B cell (primary cell): ENCODE measurements around the gene N4BP2. TPM values are rescaled to one million over a fixed set of nuclear protein-coding genes. Genes with fewer than 3 reads are reported as not detected.

ENCODE experiments used
- ATAC-seq: fragments of 200-7000 bp; cut with Tn5 transposase; one replicate; pipeline ENCODE4 v1.10.0; 2021; ENCODE audit warnings: low read depth, mild to moderate bottlenecking, moderate number of reproducible peaks, moderate library complexity
- CTCF ChIA-PET: fragments of 350-600 bp; sonication (Branson Sonifier 250); formaldehyde crosslinking; loops from one replicate; lab custom pipeline; 2021; ENCODE audit warnings: antibody characterized with exemption, inconsistent platforms; lab: Charles Lee
- POLR2A ChIA-PET: fragments of 350-600 bp; sonication (Branson Sonifier 250); formaldehyde crosslinking; loops from one replicate; lab custom pipeline; 2021; ENCODE audit warnings: antibody characterized with exemption; lab: Charles Lee
- DNase-seq: peaks from one replicate; pipeline ENCODE4 v3.0.0; 2013
- H2AFZ ChIP-seq: 2 replicates; pipeline ENCODE4 v1.6.1; 2012; ENCODE audit warnings: mild to moderate bottlenecking, low read depth, low read length; ENCODE audit not compliant: insufficient read depth, poor library complexity, severe bottlenecking
- H3K27ac ChIP-seq, 2 donors: 1 replicate in 1 of 2; 2 replicates in 1 of 2; pipeline ENCODE4 v1.5.1; 2012 to 2013; ENCODE audit warnings: low read length in 2 of 2, mild to moderate bottlenecking in 2 of 2, moderate library complexity in 1 of 2
- H3K27me3 ChIP-seq, 4 experiments: fragments of 200-600 bp in 1 of 4; sonication (generic) in 1 of 4; replicated peaks in 1 of 4; 1 replicate in 2 of 4; 2 replicates in 2 of 4; pipeline versions ENCODE4 v1.6.1 to v1.7.0; 2013 to 2016; ENCODE audit warnings: low read length in 3 of 4, mild to moderate bottlenecking in 2 of 4, mixed read lengths in 1 of 4, moderate library complexity in 1 of 4; ENCODE audit not compliant: insufficient read depth in 4 of 4, control insufficient read depth in 3 of 4; ENCODE audit errors: control extremely low read depth in 1 of 4
- H3K36me3 ChIP-seq, 2 experiments: replicated peaks in 1 of 2; 1 replicate in 1 of 2; 2 replicates in 1 of 2; pipeline versions ENCODE4 v1.6.1 to v1.7.1; 2013; ENCODE audit warnings: low read length in 1 of 2; ENCODE audit not compliant: insufficient read depth in 2 of 2, control insufficient read depth in 1 of 2; ENCODE audit errors: control extremely low read depth in 1 of 2, extremely low read depth in 1 of 2
- H3K4me1 ChIP-seq, 2 donors: fragments of 200-600 bp in 1 of 2; sonication (generic) in 1 of 2; 1 replicate in 1 of 2; 2 replicates in 1 of 2; pipeline versions ENCODE4 v1.5.1 to v1.6.1; 2013 to 2017; ENCODE audit warnings: low read length in 2 of 2; ENCODE audit not compliant: control insufficient read depth in 2 of 2, insufficient read depth in 2 of 2
- H3K4me2 ChIP-seq: replicated peaks from 2 replicates; pipeline ENCODE3; 2012; ENCODE audit warnings: mild to moderate bottlenecking, low read depth, low read length; ENCODE audit not compliant: poor library complexity, severe bottlenecking
- H3K4me3 ChIP-seq, 5 experiments: fragments of 200-600 bp in 1 of 5; sonication (generic) in 1 of 5; 1 replicate in 3 of 5; 2 replicates in 2 of 5; pipeline versions ENCODE4 v1.5.1 to v1.7.0; 2011 to 2016; ENCODE audit warnings: low read length in 4 of 5, mild to moderate bottlenecking in 4 of 5, low read depth in 2 of 5, control low read depth in 1 of 5, moderate library complexity in 1 of 5; ENCODE audit not compliant: insufficient read depth in 1 of 5; ENCODE audit errors: control extremely low read depth in 1 of 5, extremely low read depth in 1 of 5
- H3K79me2 ChIP-seq: fragments of 200-600 bp; sonication (generic); one replicate; pipeline ENCODE4 v1.6.0; 2016; ENCODE audit warnings: low read length; ENCODE audit not compliant: control insufficient read depth, insufficient read depth
- H3K9ac ChIP-seq: fragments of 200-600 bp; sonication (generic); 2 replicates; pipeline ENCODE4 v1.6.1; 2017; ENCODE audit warnings: mild to moderate bottlenecking, low read length, moderate library complexity
- H3K9me3 ChIP-seq, 3 donors: one replicate each; pipeline versions ENCODE4 v1.6.1 to v1.7.1; 2013; ENCODE audit warnings: low read length in 2 of 3; ENCODE audit not compliant: control insufficient read depth in 2 of 3, insufficient read depth in 1 of 3; ENCODE audit errors: control extremely low read depth in 1 of 3
- H4K20me1 ChIP-seq: 2 replicates; pipeline ENCODE4 v1.6.0; 2012; ENCODE audit warnings: mild to moderate bottlenecking, low read length; ENCODE audit not compliant: insufficient read depth, control insufficient read depth, poor library complexity, severe bottlenecking
- H3K27ac Mint-ChIP-seq: one replicate; pipeline ENCODE4 v1.8.0; 2021; ENCODE audit warnings: mixed read lengths
- H3K27me3 Mint-ChIP-seq: one replicate; pipeline ENCODE4 v1.8.0; 2021; ENCODE audit warnings: mixed read lengths
- H3K4me1 Mint-ChIP-seq: one replicate; pipeline ENCODE4 v1.8.0; 2021; ENCODE audit warnings: mixed read lengths
- H3K4me3 Mint-ChIP-seq: one replicate; pipeline ENCODE4 v1.8.0; 2021; ENCODE audit warnings: mixed read lengths
- H3K9me3 Mint-ChIP-seq: one replicate; pipeline ENCODE4 v1.8.0; 2022; ENCODE audit warnings: mixed read lengths; ENCODE audit not compliant: insufficient read depth
- EZH2 ChIP-seq: IDR thresholded peaks from 2 replicates; pipeline ENCODE4 v1.6.1; 2012; ENCODE audit warnings: borderline replicate concordance, low read depth, mild to moderate bottlenecking, moderate library complexity, low read length; ENCODE audit not compliant: insufficient read depth, poor library complexity, severe bottlenecking
- WGBS: methylation state at CpG from one replicate; pipeline ENCODE4 v1.1.5; 2013; ENCODE audit warnings: missing lambda C conversion rate; ENCODE audit not compliant: insufficient coverage; 5-methylcytosine and 5-hydroxymethylcytosine counted together
- intact Hi-C: fragments of 100-400 bp; cut with micrococcal nuclease; formaldehyde crosslinking; loops from one replicate; pipeline ENCODE4 v1.10.0; 2022
- polyA plus RNA-seq: library from polyadenylated mRNA; depleted of rRNA; stranded (reverse); fragments of >200 nt; gene quantifications from 2 replicates; pipeline ENCODE4 v1.2.3, GENCODE V29; 2012
- total RNA-seq, 2 donors: library from RNA; stranded (reverse); fragments of 120-200 nt in 1 of 2; gene quantifications; 1 replicate in 1 of 2; 2 replicates in 1 of 2; pipeline versions ENCODE4 v1.2.3 to v1.2.4, GENCODE V29; 2013 to 2022
- TF ChIP-seq, protein P1 (sequence below): fragments of 200-600 bp; IDR thresholded peaks from one replicate; pipeline ENCODE4 v1.8.0; 2022; ENCODE audit warnings: antibody characterized with exemption, mild to moderate bottlenecking

The N4BP2 gene
- total and polyA plus RNA-seq, 2 donors (not counting 1 experiment from before 2014, with no cell fraction given), result 2.4 to 12.8 TPM

DNA sequence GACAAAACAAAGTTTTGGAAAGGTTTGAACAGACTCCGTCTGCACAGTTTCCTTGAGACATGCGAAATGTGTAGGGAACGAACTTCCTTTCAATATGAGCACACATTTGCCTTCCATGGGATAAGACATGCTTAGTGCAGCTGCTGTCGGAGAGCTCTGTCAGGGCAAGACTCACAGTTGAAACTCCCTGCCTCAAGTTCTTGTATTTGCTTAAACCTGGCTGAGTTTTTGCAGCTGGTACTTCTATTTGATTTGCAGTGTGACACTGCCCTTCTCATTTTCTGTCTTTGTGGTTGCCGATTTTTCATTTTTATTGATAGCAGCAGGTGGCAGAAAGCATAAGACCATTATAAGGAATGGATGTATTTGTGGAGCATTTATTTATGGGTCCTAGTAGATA, 122.0 kb downstream of the N4BP2 start:
- intact Hi-C loops, result no loop called here
- CTCF ChIA-PET, result interaction anchor here (0.9 kb wide), 1 partner anchor 131 kb away, joined by 4 read pairs; no protein-coding TSS in a partner anchor
- Mint-ChIP-seq H3K27ac (peak overlapping the region; percentile 34), H3K9me3 (no peaks in the 10 kb centered on the region), H3K4me1 (peaks cover 45% of the 10 kb centered on the region), H3K27me3 (no peaks in the 10 kb centered on the region), H3K4me3 (no peak overlapping the region)
- H3K9ac ChIP-seq, result no peak overlapping the region
- WGBS, result 91% methylated on average over 5 of the region's 5 CpGs
- H3K27me3 ChIP-seq, result no peaks in the 10 kb centered on the region
- no peak overlapping the region for H3K4me2 ChIP-seq
- DNase-seq (no peak), ATAC-seq (no peak)
- POLR2A ChIA-PET, result interaction anchor here (0.7 kb wide), 1 partner anchor 27 kb away, joined by 3 read pairs; no protein-coding TSS in a partner anchor
- peaks cover 34 to 38% of the 10 kb centered on the region in 2 donors for H3K4me1 ChIP-seq
- H3K27ac ChIP-seq, result no peak overlapping the region
- peaks cover 0 to 2% (median 0%) of the 10 kb centered on the region in 3 donors for H3K9me3 ChIP-seq
- no peak overlapping the region for H3K4me3 ChIP-seq
- H3K79me2 ChIP-seq, result peaks cover 17% of the 10 kb centered on the region
- TF ChIP-seq, protein P1, sequence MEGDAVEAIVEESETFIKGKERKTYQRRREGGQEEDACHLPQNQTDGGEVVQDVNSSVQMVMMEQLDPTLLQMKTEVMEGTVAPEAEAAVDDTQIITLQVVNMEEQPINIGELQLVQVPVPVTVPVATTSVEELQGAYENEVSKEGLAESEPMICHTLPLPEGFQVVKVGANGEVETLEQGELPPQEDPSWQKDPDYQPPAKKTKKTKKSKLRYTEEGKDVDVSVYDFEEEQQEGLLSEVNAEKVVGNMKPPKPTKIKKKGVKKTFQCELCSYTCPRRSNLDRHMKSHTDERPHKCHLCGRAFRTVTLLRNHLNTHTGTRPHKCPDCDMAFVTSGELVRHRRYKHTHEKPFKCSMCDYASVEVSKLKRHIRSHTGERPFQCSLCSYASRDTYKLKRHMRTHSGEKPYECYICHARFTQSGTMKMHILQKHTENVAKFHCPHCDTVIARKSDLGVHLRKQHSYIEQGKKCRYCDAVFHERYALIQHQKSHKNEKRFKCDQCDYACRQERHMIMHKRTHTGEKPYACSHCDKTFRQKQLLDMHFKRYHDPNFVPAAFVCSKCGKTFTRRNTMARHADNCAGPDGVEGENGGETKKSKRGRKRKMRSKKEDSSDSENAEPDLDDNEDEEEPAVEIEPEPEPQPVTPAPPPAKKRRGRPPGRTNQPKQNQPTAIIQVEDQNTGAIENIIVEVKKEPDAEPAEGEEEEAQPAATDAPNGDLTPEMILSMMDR, result no peak
- no peak for TF ChIP-seq EZH2
- H2AFZ ChIP-seq, result no peak overlapping the region
- no peaks in the 10 kb centered on the region for H4K20me1 ChIP-seq
- no peaks in the 10 kb centered on the region for H3K36me3 ChIP-seq

GRCh38 chr4:40179360-40179759, 122.7 kb downstream of the N4BP2 start:
- Histone ChIP-seq H3K27ac (no peak overlapping the region), H3K36me3 (no peaks in the 10 kb centered on the region), H4K20me1 (no peaks in the 10 kb centered on the region), H3K9me3 (peaks cover 0 to 2% (median 0%) of the 10 kb centered on the region in 3 donors), H3K4me1 (peaks cover 32 to 37% of the 10 kb centered on the region in 2 donors), H3K27me3 (no peaks in the 10 kb centered on the region), H3K4me3 (no peak overlapping the region), H3K9ac (no peak overlapping the region), H3K79me2 (peaks cover 11% of the 10 kb centered on the region), H3K4me2 (no peak overlapping the region), H2AFZ (no peak overlapping the region)
- ChIA-PET CTCF (no interaction called here), POLR2A (no interaction called here)
- TF ChIP-seq, protein P1, result no peak
- no peak for TF ChIP-seq EZH2
- Mint-ChIP-seq H3K4me1 (peaks cover 46% of the 10 kb centered on the region), H3K4me3 (no peak overlapping the region), H3K9me3 (no peaks in the 10 kb centered on the region), H3K27ac (no peak overlapping the region), H3K27me3 (no peaks in the 10 kb centered on the region)
- ATAC-seq (no peak), DNase-seq (no peak)
- intact Hi-C loops, result no loop called here
- WGBS, result no CpG with 5 or more reads among the region's 1 CpG
